CD14-positive monocyte (primary cell): ENCODE measurements around the gene AQP2. TPM values are rescaled to one million over a fixed set of nuclear protein-coding genes. Genes with fewer than 3 reads are reported as not detected.

Experiments used
- DNase-seq, 3 donors: peaks; one replicate each; pipeline ENCODE4 v3.0.0-alpha.2; 2011 to 2022
- H2AFZ ChIP-seq: 2 replicates; pipeline ENCODE4 v1.6.0; 2012; ENCODE audit warnings: mild to moderate bottlenecking, low read depth, low read length, inconsistent platforms; ENCODE audit not compliant: insufficient read depth, poor library complexity, severe bottlenecking
- H3K27ac ChIP-seq, 2 donors: 1 replicate in 1 of 2; 2 replicates in 1 of 2; pipeline ENCODE4 v1.5.1; 2012 to 2013; ENCODE audit warnings: low read length in 2 of 2, control low read depth in 1 of 2, inconsistent platforms in 1 of 2, low read depth in 1 of 2, mild to moderate bottlenecking in 1 of 2
- H3K27me3 ChIP-seq, 2 donors: one replicate each; pipeline versions ENCODE4 v1.6.0 to v1.6.1; 2011 to 2013; ENCODE audit warnings: low read length in 2 of 2; ENCODE audit not compliant: control insufficient read depth in 2 of 2, insufficient read depth in 2 of 2
- H3K36me3 ChIP-seq, 2 donors: replicated peaks in 1 of 2; 1 replicate in 1 of 2; 2 replicates in 1 of 2; pipeline versions ENCODE4 v1.5.1 to v1.6.1; 2012 to 2013; ENCODE audit warnings: low read length in 2 of 2, control low read depth in 1 of 2, inconsistent platforms in 1 of 2, mild to moderate bottlenecking in 1 of 2; ENCODE audit not compliant: insufficient read depth in 2 of 2, control insufficient read depth in 1 of 2
- H3K4me1 ChIP-seq, 2 donors: 1 replicate in 1 of 2; 2 replicates in 1 of 2; pipeline versions ENCODE4 v1.5.1 to v1.6.1; 2012 to 2013; ENCODE audit warnings: low read length in 2 of 2, control low read depth in 1 of 2, inconsistent platforms in 1 of 2, mild to moderate bottlenecking in 1 of 2, moderate library complexity in 1 of 2; ENCODE audit not compliant: insufficient read depth in 2 of 2, control insufficient read depth in 1 of 2
- H3K4me2 ChIP-seq: replicated peaks from 2 replicates; pipeline ENCODE3; 2012; ENCODE audit warnings: low read length, moderate library complexity, mild to moderate bottlenecking; ENCODE audit not compliant: poor library complexity, severe bottlenecking; ENCODE audit errors: extremely low read depth
- H3K4me3 ChIP-seq, 3 experiments: fragments of 200-600 bp in 1 of 3; sonication (generic) in 1 of 3; replicated peaks in 1 of 3; 1 replicate in 2 of 3; 2 replicates in 1 of 3; pipeline ENCODE4 v1.5.1; 2011 to 2013; ENCODE audit warnings: low read length in 3 of 3, mild to moderate bottlenecking in 3 of 3, control low read depth in 2 of 3, low read depth in 2 of 3, inconsistent platforms in 1 of 3, moderate library complexity in 1 of 3
- H3K79me2 ChIP-seq: 2 replicates; pipeline ENCODE4 v1.6.0; 2012; ENCODE audit warnings: mild to moderate bottlenecking, control low read depth, inconsistent platforms, low read length, moderate library complexity; ENCODE audit not compliant: insufficient read depth
- H3K9ac ChIP-seq: 2 replicates; pipeline ENCODE4 v1.6.0; 2017; ENCODE audit warnings: low read length, mild to moderate bottlenecking; ENCODE audit not compliant: insufficient read depth, poor library complexity, severe bottlenecking
- H3K9me3 ChIP-seq, 2 donors: replicated peaks in 1 of 2; 1 replicate in 1 of 2; 2 replicates in 1 of 2; pipeline versions ENCODE4 v1.5.1 to v1.6.1; 2012 to 2013; ENCODE audit warnings: low read length in 2 of 2, control low read depth in 1 of 2; ENCODE audit not compliant: control insufficient read depth in 1 of 2, insufficient read depth in 1 of 2
- H4K20me1 ChIP-seq: 2 replicates; pipeline ENCODE4 v1.6.0; 2012; ENCODE audit warnings: mild to moderate bottlenecking, low read length, control low read depth, moderate library complexity; ENCODE audit not compliant: insufficient read depth
- H3K27ac Mint-ChIP-seq, 7 donors: one replicate each; pipeline ENCODE4 v1.8.0; 2020; ENCODE audit warnings: mild to moderate bottlenecking in 7 of 7, mixed read lengths in 7 of 7, moderate library complexity in 6 of 7, inconsistent platforms in 2 of 7
- H3K27me3 Mint-ChIP-seq, 3 donors: one replicate each; pipeline ENCODE4 v1.8.0; 2021 to 2022; ENCODE audit warnings: low read depth in 3 of 3, mild to moderate bottlenecking in 3 of 3, mixed read lengths in 3 of 3, moderate library complexity in 3 of 3, inconsistent platforms in 1 of 3
- H3K36me3 Mint-ChIP-seq, 2 donors: one replicate each; pipeline ENCODE4 v1.8.0; 2020; ENCODE audit warnings: mixed read lengths in 2 of 2, inconsistent platforms in 1 of 2, mild to moderate bottlenecking in 1 of 2
- H3K4me1 Mint-ChIP-seq: one replicate; pipeline ENCODE4 v1.8.0; 2020; ENCODE audit warnings: mild to moderate bottlenecking, mixed read lengths
- H3K4me3 Mint-ChIP-seq, 2 donors: one replicate each; pipeline ENCODE4 v1.8.0; 2020; ENCODE audit warnings: mild to moderate bottlenecking in 2 of 2, mixed read lengths in 2 of 2, moderate library complexity in 1 of 2
- H3K9me3 Mint-ChIP-seq, 7 donors: one replicate each; pipeline ENCODE4 v1.8.0; 2020 to 2022; ENCODE audit warnings: mixed read lengths in 7 of 7, mild to moderate bottlenecking in 6 of 7, moderate library complexity in 6 of 7, inconsistent platforms in 2 of 7
- CTCF ChIP-seq: fragments of 200-600 bp; IDR thresholded peaks from one replicate; pipeline ENCODE4 v1.8.0; 2022; ENCODE audit warnings: antibody characterized with exemption, mild to moderate bottlenecking
- WGBS: methylation state at CpG from one replicate; pipeline ENCODE4 v1.1.5; 2013; ENCODE audit warnings: missing lambda C conversion rate; ENCODE audit not compliant: insufficient coverage; 5-methylcytosine and 5-hydroxymethylcytosine counted together
- intact Hi-C, 2 donors: fragments of 100-400 bp; cut with micrococcal nuclease; formaldehyde crosslinking; loops; one replicate each; pipeline versions ENCODE4 v1.15.0 to v1.15.1; 2023
- polyA plus RNA-seq, 3 donors: library from polyadenylated mRNA; depleted of rRNA in 1 of 3; unstranded in 2 of 3; stranded (reverse) in 1 of 3; fragments of 300-500 nt in 2 of 3; fragments of >200 nt in 1 of 3; fragmentation: Illumina TruSeq in 2 of 3; gene quantifications; 1 replicate in 2 of 3; 2 replicates in 1 of 3; pipeline ENCODE4 v1.2.3, GENCODE V29; 2012 to 2021

AQP2 gene
- polyA plus RNA-seq, 3 donors: not detected

DNA sequence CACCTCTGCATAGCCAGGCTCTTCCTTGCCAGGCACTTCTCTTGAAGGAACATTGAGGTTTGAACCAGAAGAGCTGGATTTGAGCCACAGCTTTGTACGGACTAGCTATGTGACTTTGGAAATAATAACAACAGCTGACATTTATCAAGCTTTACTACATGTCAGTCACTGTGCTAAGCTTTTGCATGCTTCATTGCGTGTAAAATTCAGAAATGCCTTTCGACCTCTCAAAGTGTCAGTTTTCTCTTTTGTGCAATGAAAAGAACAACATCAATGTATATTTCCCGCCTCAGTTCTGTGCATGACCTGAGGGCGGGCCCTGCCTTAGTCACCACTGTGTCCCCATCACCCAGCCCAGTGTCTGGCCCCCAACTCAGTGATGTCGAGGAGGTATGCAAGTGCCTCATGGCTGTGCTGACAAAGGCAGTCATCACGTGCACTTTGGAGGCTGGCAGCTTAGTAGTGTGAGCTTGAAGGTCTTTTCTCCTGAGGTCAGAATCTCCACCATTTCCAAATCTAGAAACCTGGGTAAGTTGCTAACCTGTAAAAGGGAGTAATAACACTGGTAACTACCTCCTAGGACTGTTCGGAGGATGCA is 17.9 kb upstream of the AQP2 start:
- H2AFZ ChIP-seq: no peak overlapping the region
- no peaks in the 10 kb centered on the region for H3K4me1 Mint-ChIP-seq
- H3K9ac ChIP-seq: no peak overlapping the region
- 95% methylated on average over 4 of the region's 8 CpGs for WGBS
- H3K4me1 ChIP-seq: no peaks in the 10 kb centered on the region
- no peak for DNase-seq
- H3K9me3 ChIP-seq: no peaks in the 10 kb centered on the region
- no peak overlapping the region for H3K27ac Mint-ChIP-seq
- no peaks in the 10 kb centered on the region for H3K79me2 ChIP-seq
- no peaks in the 10 kb centered on the region for H4K20me1 ChIP-seq
- no peak overlapping the region for H3K4me3 Mint-ChIP-seq
- no peak for TF ChIP-seq CTCF
- no peaks in the 10 kb centered on the region for H3K36me3 Mint-ChIP-seq
- no peak overlapping the region for H3K4me2 ChIP-seq
- peaks cover 0 to 10% of the 10 kb centered on the region in 2 donors for H3K27me3 ChIP-seq
- no peak overlapping the region for H3K4me3 ChIP-seq
- H3K36me3 ChIP-seq: no peaks in the 10 kb centered on the region
- peaks cover 0 to 1% (median 0%) of the 10 kb centered on the region in 7 donors for H3K9me3 Mint-ChIP-seq
- H3K27me3 Mint-ChIP-seq: peaks cover 16 to 23% (median 18%) of the 10 kb centered on the region in 3 donors
- no peak overlapping the region for H3K27ac ChIP-seq
- intact Hi-C loops: no loop called here

DNA sequence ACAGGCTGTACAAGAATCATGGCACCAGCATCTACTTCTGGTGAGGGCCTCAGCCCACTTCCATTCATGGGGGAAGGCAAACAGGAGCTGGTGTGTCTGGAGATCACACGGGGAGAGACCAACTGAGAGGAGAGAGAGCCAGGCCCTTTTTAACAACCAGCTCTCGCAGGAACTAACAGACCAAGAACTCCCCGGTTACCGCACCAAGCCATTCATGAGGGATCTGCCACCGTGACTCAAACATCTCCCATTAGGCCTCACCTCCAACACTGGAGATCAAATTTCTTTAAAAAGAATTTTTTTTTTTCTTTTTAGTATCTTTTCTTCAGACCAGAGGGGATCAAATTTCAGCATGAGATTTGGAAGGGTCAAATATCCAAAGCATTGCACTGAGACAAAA is 16.7 kb upstream of the AQP2 start:
- Histone ChIP-seq H3K4me1 (no peaks in the 10 kb centered on the region), H4K20me1 (no peaks in the 10 kb centered on the region), H3K36me3 (no peaks in the 10 kb centered on the region), H3K27ac (no peak overlapping the region), H3K79me2 (no peaks in the 10 kb centered on the region), H3K9ac (no peak overlapping the region), H3K27me3 (peaks cover 0 to 10% of the 10 kb centered on the region in 2 donors), H3K4me3 (no peak overlapping the region), H3K9me3 (no peaks in the 10 kb centered on the region), H3K4me2 (no peak overlapping the region), H2AFZ (no peak overlapping the region)
- no peak for TF ChIP-seq CTCF
- H3K4me3 Mint-ChIP-seq: no peak overlapping the region
- intact Hi-C loops: no loop called here
- WGBS: 83% methylated on average over 2 of the region's 5 CpGs
- H3K9me3 Mint-ChIP-seq: peaks cover 0 to 1% (median 0%) of the 10 kb centered on the region in 7 donors
- peaks cover 13 to 17% (median 13%) of the 10 kb centered on the region in 3 donors for H3K27me3 Mint-ChIP-seq
- no peaks in the 10 kb centered on the region for H3K36me3 Mint-ChIP-seq
- no peak for DNase-seq
- no peaks in the 10 kb centered on the region for H3K4me1 Mint-ChIP-seq
- H3K27ac Mint-ChIP-seq: no peak overlapping the region
